Natural killer cell (primary cell): Measurements from ENCODE around the gene MAP2K2. TPM values are rescaled to one million over a fixed set of nuclear protein-coding genes. Genes with fewer than 3 reads are reported as not detected.

ENCODE experiments used
- ATAC-seq, 3 donors: fragments of 150-1000 bp in 2 of 3; fragments of 200-7000 bp in 1 of 3; cut with Tn5 transposase; 1 replicate in 1 of 3; 2 replicates in 2 of 3; pipeline ENCODE4 v1.10.0; 2021; ENCODE audit warnings: mild to moderate bottlenecking in 2 of 3, moderate library complexity in 2 of 3
- DNase-seq, 2 donors: peaks; one replicate each; pipeline versions ENCODE4 v3.0.0 to v3.0.0-alpha.2; 2013 to 2021; ENCODE audit warnings: mixed read lengths in 1 of 2
- H3K27ac ChIP-seq: one replicate; pipeline ENCODE4 v1.5.1; 2013; ENCODE audit warnings: mild to moderate bottlenecking, low read length
- H3K27me3 ChIP-seq: one replicate; pipeline ENCODE4 v1.6.1; 2013; ENCODE audit warnings: low read length; ENCODE audit not compliant: control insufficient read depth, insufficient read depth
- H3K36me3 ChIP-seq: one replicate; pipeline ENCODE4 v1.6.1; 2013; ENCODE audit warnings: low read length; ENCODE audit not compliant: control insufficient read depth, insufficient read depth
- H3K4me1 ChIP-seq: one replicate; pipeline ENCODE4 v1.6.1; 2013; ENCODE audit warnings: low read length; ENCODE audit not compliant: control insufficient read depth, insufficient read depth
- H3K4me3 ChIP-seq: one replicate; pipeline ENCODE4 v1.5.1; 2013; ENCODE audit warnings: low read length
- H3K9me3 ChIP-seq: one replicate; pipeline ENCODE4 v1.6.1; 2013; ENCODE audit warnings: low read length; ENCODE audit not compliant: control insufficient read depth, insufficient read depth
- H3K27ac Mint-ChIP-seq, 2 donors: one replicate each; pipeline ENCODE4 v1.8.0; 2022; ENCODE audit warnings: mild to moderate bottlenecking in 2 of 2, mixed read lengths in 2 of 2, moderate library complexity in 1 of 2
- H3K27me3 Mint-ChIP-seq, 2 donors: one replicate each; pipeline ENCODE4 v1.8.0; 2022; ENCODE audit warnings: low read depth in 2 of 2, mixed read lengths in 2 of 2
- H3K36me3 Mint-ChIP-seq: one replicate; pipeline ENCODE4 v1.8.0; 2022; ENCODE audit warnings: mixed read lengths
- H3K4me1 Mint-ChIP-seq, 2 donors: one replicate each; pipeline ENCODE4 v1.8.0; 2022; ENCODE audit warnings: mixed read lengths in 2 of 2
- H3K4me3 Mint-ChIP-seq: one replicate; pipeline ENCODE4 v1.8.0; 2022; ENCODE audit warnings: mild to moderate bottlenecking, moderate library complexity, mixed read lengths
- H3K9me3 Mint-ChIP-seq, 2 donors: one replicate each; pipeline ENCODE4 v1.8.0; 2022; ENCODE audit warnings: mixed read lengths in 2 of 2
- CTCF ChIP-seq: fragments of 200-600 bp; IDR thresholded peaks from one replicate; pipeline ENCODE4 v1.8.0; 2022; ENCODE audit warnings: antibody characterized with exemption
- WGBS: methylation state at CpG from one replicate; pipeline ENCODE4 v1.1.7; 2013; ENCODE audit warnings: missing lambda C conversion rate; ENCODE audit not compliant: insufficient coverage; 5-methylcytosine and 5-hydroxymethylcytosine counted together
- intact Hi-C: fragments of 100-400 bp; cut with micrococcal nuclease; formaldehyde crosslinking; loops from one replicate; pipeline ENCODE4 v1.14.2; 2022
- total RNA-seq, 4 donors: library from RNA; stranded (reverse); fragments of 120-200 nt in 1 of 4; gene quantifications; one replicate each; pipeline versions ENCODE4 v1.2.3 to v1.2.4, GENCODE V29; 2013 to 2022

MAP2K2 gene
- total RNA-seq, 3 donors from 2014 or later (not counting 1 experiment from before 2014, with no cell fraction given): 137 to 154 (median 152) TPM

- intact Hi-C loops: no loop called here
- Histone ChIP-seq H3K27me3 (no peaks in the 10 kb centered on the region), H3K9me3 (no peaks in the 10 kb centered on the region), H3K4me1 (peaks cover 26% of the 10 kb centered on the region), H3K36me3 (no peaks in the 10 kb centered on the region), H3K4me3 (peak overlapping the region; percentile 73), H3K27ac (no peak overlapping the region)
- no peaks in the 10 kb centered on the region for H3K36me3 Mint-ChIP-seq
- H3K27ac Mint-ChIP-seq: peak overlapping the region; percentile 51 to 97
- no peaks in the 10 kb centered on the region for H3K9me3 Mint-ChIP-seq
- H3K27me3 Mint-ChIP-seq: no peaks in the 10 kb centered on the region
- no peak for DNase-seq
- peak overlapping the region; percentile 74 for H3K4me3 Mint-ChIP-seq
- 66% methylated on average over 8 of the region's 8 CpGs for WGBS
- no peak for TF ChIP-seq CTCF
- peaks cover 11 to 33% of the 10 kb centered on the region in 2 donors for H3K4me1 Mint-ChIP-seq
- no peak for ATAC-seq
These were observed 716 bp upstream of the MAP2K2 start for GRCh38 chr19:4124638-4125037.

- WGBS: 70% methylated on average over 5 of the region's 5 CpGs
- H3K27ac Mint-ChIP-seq: peak overlapping the region; percentile 87 to 97
These were observed 1.4 kb downstream of the MAP2K2 start for GRCh38 chr19:4122480-4122879.

GRCh38 chr19:4121815-4122214 lies 2.1 kb downstream of the MAP2K2 start:
- WGBS: 96% methylated on average over 4 of the region's 4 CpGs
- no peaks in the 10 kb centered on the region for H3K9me3 Mint-ChIP-seq
- TF ChIP-seq CTCF: no peak
- H3K4me1 ChIP-seq: peaks cover 26% of the 10 kb centered on the region
- H3K27ac Mint-ChIP-seq: peak overlapping the region in 1 of 2 donors; percentile 97
- no peak overlapping the region for H3K4me3 ChIP-seq
- H3K36me3 ChIP-seq: peaks cover 10% of the 10 kb centered on the region
- peaks cover 17 to 37% of the 10 kb centered on the region in 2 donors for H3K4me1 Mint-ChIP-seq
- no peak overlapping the region for H3K27ac ChIP-seq
- H3K27me3 Mint-ChIP-seq: no peaks in the 10 kb centered on the region
- H3K9me3 ChIP-seq: no peaks in the 10 kb centered on the region
- ATAC-seq (no peak), DNase-seq (no peak)
- peak overlapping the region; percentile 66 for H3K4me3 Mint-ChIP-seq
- H3K27me3 ChIP-seq: no peaks in the 10 kb centered on the region
- intact Hi-C loops: no loop called here
- no peaks in the 10 kb centered on the region for H3K36me3 Mint-ChIP-seq

More at GRCh38 chr19:4122480-4122879, 1.4 kb downstream of the MAP2K2 start:
- no peaks in the 10 kb centered on the region for H3K36me3 Mint-ChIP-seq
- DNase-seq: no peak
- intact Hi-C loops: no loop called here
- no peaks in the 10 kb centered on the region for H3K27me3 Mint-ChIP-seq
- no peak for ATAC-seq
- Histone ChIP-seq H3K36me3 (peaks cover 3% of the 10 kb centered on the region), H3K27me3 (no peaks in the 10 kb centered on the region), H3K4me1 (peaks cover 26% of the 10 kb centered on the region), H3K27ac (peak overlapping the region; percentile 61), H3K9me3 (no peaks in the 10 kb centered on the region), H3K4me3 (no peak overlapping the region)
- peak overlapping the region; percentile 96 for H3K4me3 Mint-ChIP-seq
- peaks cover 17 to 37% of the 10 kb centered on the region in 2 donors for H3K4me1 Mint-ChIP-seq
- no peaks in the 10 kb centered on the region for H3K9me3 Mint-ChIP-seq
- no peak for TF ChIP-seq CTCF

GRCh38 chr19:4121273-4121612 lies 2.7 kb downstream of the MAP2K2 start:
- no peak overlapping the region for H3K27ac ChIP-seq
- H3K9me3 ChIP-seq: no peaks in the 10 kb centered on the region
- Mint-ChIP-seq H3K4me3 (no peak overlapping the region), H3K9me3 (no peaks in the 10 kb centered on the region), H3K27ac (peak overlapping the region; percentile 70 to 97), H3K4me1 (peaks cover 17 to 37% of the 10 kb centered on the region in 2 donors), H3K27me3 (no peaks in the 10 kb centered on the region), H3K36me3 (no peaks in the 10 kb centered on the region)
- 96% methylated on average over 4 of the region's 5 CpGs for WGBS
- ATAC-seq (no peak), DNase-seq (no peak)
- TF ChIP-seq CTCF: no peak
- no peaks in the 10 kb centered on the region for H3K27me3 ChIP-seq
- intact Hi-C loops: no loop called here
- peaks cover 26% of the 10 kb centered on the region for H3K4me1 ChIP-seq
- no peak overlapping the region for H3K4me3 ChIP-seq
- H3K36me3 ChIP-seq: peaks cover 15% of the 10 kb centered on the region
